GM19328 (cell line): ENCODE measurements around the gene ABL1.

Experiments
- ATAC-seq: cut with Tn5 transposase; IDR thresholded peaks from one replicate; pipeline ENCODE4 v1.9.1; 2021; ENCODE audit warnings: mild to moderate bottlenecking, moderate library complexity; ENCODE audit not compliant: unreplicated experiment

Gene ABL1

GRCh38 chr9:130913599-130914416 is 78.8 kb downstream of the ABL1 start:
- no peak for ATAC-seq

DNA sequence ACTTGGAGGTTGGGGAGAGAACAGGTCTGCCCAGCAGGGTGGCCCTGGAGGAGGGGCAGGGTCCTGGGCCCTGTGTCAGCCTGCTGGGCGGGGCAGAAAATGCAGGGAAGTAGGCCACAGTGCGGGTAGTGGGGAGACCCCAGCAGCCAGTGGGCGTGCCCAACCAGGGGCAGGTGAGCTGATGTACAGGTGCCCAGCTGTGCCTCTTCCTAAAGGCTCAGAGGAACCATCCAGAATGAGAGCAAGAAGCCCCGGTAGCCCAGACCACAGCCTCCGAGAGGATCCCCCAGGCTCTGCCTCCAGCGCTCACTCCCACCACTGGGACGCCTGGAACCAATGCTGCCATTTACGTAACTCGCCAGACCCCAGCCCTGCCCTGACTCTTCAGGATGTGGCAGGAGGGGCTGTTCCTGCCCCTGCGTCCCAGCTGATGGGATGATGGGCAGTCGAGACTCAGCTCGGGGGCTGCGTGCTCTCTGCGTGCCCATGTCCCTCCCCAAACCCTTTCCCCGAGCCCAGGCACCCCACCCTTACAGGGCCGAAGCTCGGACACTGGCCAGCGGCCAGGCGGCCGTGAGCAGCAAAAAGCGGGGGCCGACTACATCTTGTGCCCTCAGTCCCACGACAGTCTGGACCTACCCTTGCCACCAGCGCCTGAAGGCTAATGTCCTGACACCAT is 79.5 kb downstream of the ABL1 start:
- ATAC-seq: no peak

GRCh38 chr9:130915096-130915447 is 80.0 kb downstream of the ABL1 start:
- ATAC-seq: no peak

DNA sequence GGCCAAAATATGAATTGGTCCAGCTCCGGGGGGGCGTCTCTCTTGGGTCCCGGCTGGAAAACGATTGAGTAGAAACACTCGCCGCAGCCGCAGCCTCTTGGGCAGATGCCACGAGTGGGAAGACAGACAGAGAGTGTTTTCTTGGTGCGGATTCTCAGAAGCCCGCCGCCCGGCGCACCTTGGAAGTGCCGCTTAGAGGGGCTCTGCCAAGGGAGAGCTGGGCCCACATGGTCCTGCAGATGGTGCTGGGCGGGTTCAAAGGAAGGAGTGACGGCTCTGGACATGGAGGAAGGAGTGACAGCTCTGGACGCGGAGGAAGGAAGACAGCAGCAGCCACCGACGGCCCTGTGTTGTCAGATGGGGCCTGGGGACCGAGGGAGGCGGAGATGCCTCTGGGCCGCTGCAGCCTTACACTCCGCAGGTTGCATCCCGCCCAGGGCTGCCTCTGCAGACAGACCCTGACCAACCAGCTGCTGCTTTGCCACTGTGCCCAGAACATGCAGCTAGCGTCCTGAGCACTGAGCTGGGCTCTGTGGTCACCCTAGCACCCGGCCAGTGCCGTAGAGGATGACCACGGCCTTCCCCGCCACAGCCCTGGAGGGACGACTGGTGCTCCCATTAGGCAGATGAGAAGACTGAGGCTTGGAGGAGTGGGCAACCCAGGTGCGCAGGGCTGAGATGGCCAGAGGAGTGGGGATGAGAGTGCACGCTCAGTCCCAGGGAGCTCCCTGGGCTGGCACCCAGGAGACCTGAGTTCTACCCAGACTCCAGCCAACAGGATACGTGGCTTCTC is 82.3 kb downstream of the ABL1 start:
- ATAC-seq: no peak

DNA sequence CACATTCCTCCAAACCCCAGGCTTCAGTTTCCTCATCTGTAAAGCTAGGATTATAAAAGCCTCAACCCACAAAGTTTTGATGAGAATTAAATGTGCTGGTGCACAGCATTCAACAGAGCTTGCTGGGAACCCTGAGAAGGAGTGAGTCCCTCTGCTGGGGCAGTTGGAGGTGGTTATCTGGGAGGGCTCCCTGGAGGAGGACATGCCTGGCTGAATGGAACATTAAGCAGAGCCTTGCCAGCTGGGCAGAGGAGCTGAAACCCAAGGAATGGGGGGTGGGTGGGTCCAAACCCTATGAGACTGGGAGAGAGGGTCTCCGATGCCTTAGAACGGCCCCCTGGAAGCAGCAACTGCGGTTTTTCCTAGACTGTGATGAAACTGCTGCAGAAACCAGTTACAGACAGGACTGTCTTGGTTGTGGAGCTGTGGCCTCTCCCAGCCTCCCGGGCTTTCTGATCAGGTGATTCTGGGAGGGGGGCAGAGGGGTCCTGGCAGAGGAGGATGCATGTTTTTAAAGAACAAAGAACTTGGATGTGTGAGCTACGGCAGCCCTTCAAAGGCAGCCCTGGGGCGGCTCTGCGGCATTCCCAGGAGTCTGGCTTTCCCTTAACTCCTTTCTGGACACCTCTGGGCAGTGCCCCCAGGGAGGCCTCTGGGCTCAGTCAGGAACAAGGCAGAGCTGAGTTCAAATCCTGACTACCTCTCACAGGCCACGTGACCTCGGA is 83.2 kb downstream of the ABL1 start:
- ATAC-seq: no peak

- ATAC-seq: no peak
Observed at GRCh38 chr9:130918826-130919558, 83.9 kb downstream of the ABL1 start.

- no peak for ATAC-seq
Observed at GRCh38 chr9:130919559-130920145, 84.6 kb downstream of the ABL1 start.

- ATAC-seq: no peak
Observed at GRCh38 chr9:130920233-130920632, 85.2 kb downstream of the ABL1 start.

- ATAC-seq: no peak
Observed at GRCh38 chr9:130920762-130921299, 85.8 kb downstream of the ABL1 start.

GRCh38 chr9:130921300-130921988 is 86.4 kb downstream of the ABL1 start:
- no peak for ATAC-seq

GRCh38 chr9:130921989-130922892 is 87.2 kb downstream of the ABL1 start:
- ATAC-seq: no peak

GRCh38 chr9:130922893-130923610 is 88.0 kb downstream of the ABL1 start:
- no peak for ATAC-seq

- no peak for ATAC-seq
Observed at GRCh38 chr9:130923611-130924447, 88.8 kb downstream of the ABL1 start.

- ATAC-seq: no peak
Observed at GRCh38 chr9:130924448-130924788, 89.4 kb downstream of the ABL1 start.

- no peak for ATAC-seq
Observed at GRCh38 chr9:130925050-130925678, 90.1 kb downstream of the ABL1 start.

- no peak for ATAC-seq
Observed at GRCh38 chr9:130927338-130927737, 92.3 kb downstream of the ABL1 start.
